ENCODE measurements around the gene NRG3.

The NRG3 gene

DNA sequence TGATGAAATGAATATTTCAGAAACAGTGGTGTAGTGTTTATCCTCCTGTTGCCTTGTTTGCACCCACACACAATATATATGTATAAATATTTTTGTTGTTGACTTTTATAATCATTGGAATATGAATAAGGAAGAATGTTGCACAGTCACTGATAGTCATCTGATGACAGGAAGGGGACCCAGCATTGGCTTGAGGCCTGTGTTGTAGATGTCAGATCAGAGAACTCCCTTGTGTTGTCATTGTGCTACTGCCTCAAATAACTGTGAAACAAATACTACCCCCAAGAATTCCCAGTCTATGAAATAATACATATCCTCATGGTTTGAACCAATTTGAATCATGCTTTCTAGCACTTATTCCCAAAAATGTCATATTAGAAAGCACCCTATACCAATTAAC, 84.0 kb downstream of the NRG3 start:
- no peak for ATAC-seq
- TF ChIP-seq ZC3H10 (CRISPR knock-in tag; IDR thresholded peaks at IDR 0.05) (no peak), GLIS3 (CRISPR knock-in tag; IDR thresholded peaks at IDR 0.05) (no peak), ISL1 (CRISPR knock-in tag; IDR thresholded peaks at IDR 0.05) (no peak), CSDC2 (CRISPR knock-in tag; IDR thresholded peaks at IDR 0.05) (no peak), OSR1 (CRISPR knock-in tag; IDR thresholded peaks at IDR 0.05) (no peak), ZFP3 (CRISPR knock-in tag; IDR thresholded peaks at IDR 0.05) (no peak), ZNF565 (CRISPR knock-in tag; conservative IDR thresholded peaks at IDR 0.05; ENCODE audit: low read depth) (no peak), BACH2 (CRISPR knock-in tag; IDR thresholded peaks at IDR 0.05; ENCODE audit: borderline replicate concordance) (no peak), TOX (CRISPR knock-in tag; IDR thresholded peaks at IDR 0.05; ENCODE audit: borderline replicate concordance) (no peak), SNAI2 (CRISPR knock-in tag; IDR thresholded peaks at IDR 0.05) (no peak), ARNTL (CRISPR knock-in tag; IDR thresholded peaks at IDR 0.05; ENCODE audit: borderline replicate concordance, low read depth) (no peak), RARB (CRISPR knock-in tag; IDR thresholded peaks at IDR 0.05) (no peak)
- TF ChIP-seq, protein P1, sequence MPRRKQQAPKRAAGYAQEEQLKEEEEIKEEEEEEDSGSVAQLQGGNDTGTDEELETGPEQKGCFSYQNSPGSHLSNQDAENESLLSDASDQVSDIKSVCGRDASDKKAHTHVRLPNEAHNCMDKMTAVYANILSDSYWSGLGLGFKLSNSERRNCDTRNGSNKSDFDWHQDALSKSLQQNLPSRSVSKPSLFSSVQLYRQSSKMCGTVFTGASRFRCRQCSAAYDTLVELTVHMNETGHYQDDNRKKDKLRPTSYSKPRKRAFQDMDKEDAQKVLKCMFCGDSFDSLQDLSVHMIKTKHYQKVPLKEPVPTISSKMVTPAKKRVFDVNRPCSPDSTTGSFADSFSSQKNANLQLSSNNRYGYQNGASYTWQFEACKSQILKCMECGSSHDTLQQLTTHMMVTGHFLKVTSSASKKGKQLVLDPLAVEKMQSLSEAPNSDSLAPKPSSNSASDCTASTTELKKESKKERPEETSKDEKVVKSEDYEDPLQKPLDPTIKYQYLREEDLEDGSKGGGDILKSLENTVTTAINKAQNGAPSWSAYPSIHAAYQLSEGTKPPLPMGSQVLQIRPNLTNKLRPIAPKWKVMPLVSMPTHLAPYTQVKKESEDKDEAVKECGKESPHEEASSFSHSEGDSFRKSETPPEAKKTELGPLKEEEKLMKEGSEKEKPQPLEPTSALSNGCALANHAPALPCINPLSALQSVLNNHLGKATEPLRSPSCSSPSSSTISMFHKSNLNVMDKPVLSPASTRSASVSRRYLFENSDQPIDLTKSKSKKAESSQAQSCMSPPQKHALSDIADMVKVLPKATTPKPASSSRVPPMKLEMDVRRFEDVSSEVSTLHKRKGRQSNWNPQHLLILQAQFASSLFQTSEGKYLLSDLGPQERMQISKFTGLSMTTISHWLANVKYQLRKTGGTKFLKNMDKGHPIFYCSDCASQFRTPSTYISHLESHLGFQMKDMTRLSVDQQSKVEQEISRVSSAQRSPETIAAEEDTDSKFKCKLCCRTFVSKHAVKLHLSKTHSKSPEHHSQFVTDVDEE (CRISPR knock-in tag; IDR thresholded peaks at IDR 0.05), result no peak
- TF ChIP-seq, protein P2, sequence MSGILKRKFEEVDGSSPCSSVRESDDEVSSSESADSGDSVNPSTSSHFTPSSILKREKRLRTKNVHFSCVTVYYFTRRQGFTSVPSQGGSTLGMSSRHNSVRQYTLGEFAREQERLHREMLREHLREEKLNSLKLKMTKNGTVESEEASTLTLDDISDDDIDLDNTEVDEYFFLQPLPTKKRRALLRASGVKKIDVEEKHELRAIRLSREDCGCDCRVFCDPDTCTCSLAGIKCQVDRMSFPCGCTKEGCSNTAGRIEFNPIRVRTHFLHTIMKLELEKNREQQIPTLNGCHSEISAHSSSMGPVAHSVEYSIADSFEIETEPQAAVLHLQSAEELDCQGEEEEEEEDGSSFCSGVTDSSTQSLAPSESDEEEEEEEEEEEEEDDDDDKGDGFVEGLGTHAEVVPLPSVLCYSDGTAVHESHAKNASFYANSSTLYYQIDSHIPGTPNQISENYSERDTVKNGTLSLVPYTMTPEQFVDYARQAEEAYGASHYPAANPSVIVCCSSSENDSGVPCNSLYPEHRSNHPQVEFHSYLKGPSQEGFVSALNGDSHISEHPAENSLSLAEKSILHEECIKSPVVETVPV (CRISPR knock-in tag; IDR thresholded peaks at IDR 0.05), result no peak
- TF ChIP-seq, protein P3, sequence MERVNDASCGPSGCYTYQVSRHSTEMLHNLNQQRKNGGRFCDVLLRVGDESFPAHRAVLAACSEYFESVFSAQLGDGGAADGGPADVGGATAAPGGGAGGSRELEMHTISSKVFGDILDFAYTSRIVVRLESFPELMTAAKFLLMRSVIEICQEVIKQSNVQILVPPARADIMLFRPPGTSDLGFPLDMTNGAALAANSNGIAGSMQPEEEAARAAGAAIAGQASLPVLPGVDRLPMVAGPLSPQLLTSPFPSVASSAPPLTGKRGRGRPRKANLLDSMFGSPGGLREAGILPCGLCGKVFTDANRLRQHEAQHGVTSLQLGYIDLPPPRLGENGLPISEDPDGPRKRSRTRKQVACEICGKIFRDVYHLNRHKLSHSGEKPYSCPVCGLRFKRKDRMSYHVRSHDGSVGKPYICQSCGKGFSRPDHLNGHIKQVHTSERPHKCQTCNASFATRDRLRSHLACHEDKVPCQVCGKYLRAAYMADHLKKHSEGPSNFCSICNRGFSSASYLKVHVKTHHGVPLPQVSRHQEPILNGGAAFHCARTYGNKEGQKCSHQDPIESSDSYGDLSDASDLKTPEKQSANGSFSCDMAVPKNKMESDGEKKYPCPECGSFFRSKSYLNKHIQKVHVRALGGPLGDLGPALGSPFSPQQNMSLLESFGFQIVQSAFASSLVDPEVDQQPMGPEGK (CRISPR knock-in tag; IDR thresholded peaks at IDR 0.05; ENCODE audit: borderline replicate concordance), result no peak
- TF ChIP-seq, protein P4, sequence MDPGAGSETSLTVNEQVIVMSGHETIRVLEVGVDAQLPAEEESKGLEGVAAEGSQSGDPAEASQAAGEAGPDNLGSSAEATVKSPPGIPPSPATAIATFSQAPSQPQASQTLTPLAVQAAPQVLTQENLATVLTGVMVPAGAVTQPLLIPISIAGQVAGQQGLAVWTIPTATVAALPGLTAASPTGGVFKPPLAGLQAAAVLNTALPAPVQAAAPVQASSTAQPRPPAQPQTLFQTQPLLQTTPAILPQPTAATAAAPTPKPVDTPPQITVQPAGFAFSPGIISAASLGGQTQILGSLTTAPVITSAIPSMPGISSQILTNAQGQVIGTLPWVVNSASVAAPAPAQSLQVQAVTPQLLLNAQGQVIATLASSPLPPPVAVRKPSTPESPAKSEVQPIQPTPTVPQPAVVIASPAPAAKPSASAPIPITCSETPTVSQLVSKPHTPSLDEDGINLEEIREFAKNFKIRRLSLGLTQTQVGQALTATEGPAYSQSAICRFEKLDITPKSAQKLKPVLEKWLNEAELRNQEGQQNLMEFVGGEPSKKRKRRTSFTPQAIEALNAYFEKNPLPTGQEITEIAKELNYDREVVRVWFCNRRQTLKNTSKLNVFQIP (CRISPR knock-in tag; IDR thresholded peaks at IDR 0.05; ENCODE audit: borderline replicate concordance, low read depth), result no peak

DNA sequence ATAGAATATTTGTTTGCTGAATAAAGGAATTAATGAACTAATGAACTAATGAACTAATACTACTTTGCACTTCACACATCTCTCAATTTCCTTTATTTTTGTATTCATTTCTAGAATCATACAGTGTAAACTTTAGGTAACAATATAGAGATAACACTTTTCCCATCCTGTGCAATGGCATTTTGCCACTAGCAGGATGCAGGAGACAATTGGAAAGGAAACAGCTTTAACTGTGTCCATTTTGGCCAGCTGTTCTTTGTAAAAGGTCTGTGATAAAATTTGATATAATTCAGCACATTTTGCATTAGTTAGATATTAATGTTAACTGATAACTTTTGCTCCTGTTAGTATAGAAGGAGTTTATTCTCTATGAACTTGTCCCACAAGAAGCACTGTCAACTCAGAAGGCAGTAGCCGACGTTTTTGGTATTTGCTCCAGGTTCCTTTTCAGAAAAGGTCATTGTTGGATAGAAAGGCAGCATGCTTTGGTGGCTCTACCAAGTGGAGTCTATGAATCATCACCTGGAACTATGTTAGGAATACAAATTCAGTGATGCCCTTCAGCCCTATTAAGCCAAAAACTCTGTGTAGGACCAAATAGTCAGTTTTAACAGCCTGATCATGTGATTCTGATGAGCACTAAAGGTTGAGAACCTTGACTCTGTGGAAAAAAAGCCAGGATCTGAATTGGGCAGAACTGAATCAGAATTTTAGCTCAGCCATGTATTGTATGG, 86.6 kb downstream of the NRG3 start:
- no peak for ATAC-seq
- TF ChIP-seq BACH2 (CRISPR knock-in tag; IDR thresholded peaks at IDR 0.05; ENCODE audit: borderline replicate concordance) (no peak), ARNTL (CRISPR knock-in tag; IDR thresholded peaks at IDR 0.05; ENCODE audit: borderline replicate concordance, low read depth) (no peak), GLIS3 (CRISPR knock-in tag; IDR thresholded peaks at IDR 0.05) (no peak), OSR1 (CRISPR knock-in tag; IDR thresholded peaks at IDR 0.05) (no peak), ZC3H10 (CRISPR knock-in tag; IDR thresholded peaks at IDR 0.05) (no peak), ZFP30 (CRISPR knock-in tag; IDR thresholded peaks at IDR 0.05) (no peak), ISL1 (CRISPR knock-in tag; IDR thresholded peaks at IDR 0.05) (no peak), ZFP3 (CRISPR knock-in tag; IDR thresholded peaks at IDR 0.05) (no peak), TOX (CRISPR knock-in tag; IDR thresholded peaks at IDR 0.05; ENCODE audit: borderline replicate concordance) (no peak), CSDC2 (CRISPR knock-in tag; IDR thresholded peaks at IDR 0.05) (no peak), SNAI2 (CRISPR knock-in tag; IDR thresholded peaks at IDR 0.05) (no peak), ZNF70 (CRISPR knock-in tag; IDR thresholded peaks at IDR 0.05) (no peak), ZNF565 (CRISPR knock-in tag; conservative IDR thresholded peaks at IDR 0.05; ENCODE audit: low read depth) (no peak), ZNF8 (CRISPR knock-in tag; IDR thresholded peaks at IDR 0.05) (no peak)
- TF ChIP-seq, protein P2 (CRISPR knock-in tag; IDR thresholded peaks at IDR 0.05), result no peak
- TF ChIP-seq, protein P1 (CRISPR knock-in tag; IDR thresholded peaks at IDR 0.05), result no peak
- TF ChIP-seq, protein P5, sequence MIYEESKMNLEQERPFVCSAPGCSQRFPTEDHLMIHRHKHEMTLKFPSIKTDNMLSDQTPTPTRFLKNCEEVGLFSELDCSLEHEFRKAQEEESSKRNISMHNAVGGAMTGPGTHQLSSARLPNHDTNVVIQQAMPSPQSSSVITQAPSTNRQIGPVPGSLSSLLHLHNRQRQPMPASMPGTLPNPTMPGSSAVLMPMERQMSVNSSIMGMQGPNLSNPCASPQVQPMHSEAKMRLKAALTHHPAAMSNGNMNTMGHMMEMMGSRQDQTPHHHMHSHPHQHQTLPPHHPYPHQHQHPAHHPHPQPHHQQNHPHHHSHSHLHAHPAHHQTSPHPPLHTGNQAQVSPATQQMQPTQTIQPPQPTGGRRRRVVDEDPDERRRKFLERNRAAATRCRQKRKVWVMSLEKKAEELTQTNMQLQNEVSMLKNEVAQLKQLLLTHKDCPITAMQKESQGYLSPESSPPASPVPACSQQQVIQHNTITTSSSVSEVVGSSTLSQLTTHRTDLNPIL (CRISPR knock-in tag; IDR thresholded peaks at IDR 0.05; ENCODE audit: low read depth), result no peak
- TF ChIP-seq, protein P3 (CRISPR knock-in tag; IDR thresholded peaks at IDR 0.05; ENCODE audit: borderline replicate concordance), result no peak
